Measurements from ENCODE around the gene SLC38A4. TPM values are rescaled to one million over a fixed set of nuclear protein-coding genes. Genes with fewer than 3 reads are reported as not detected.

Gene SLC38A4
- total RNA-seq, 1 donor from 2014 or later = 0.27 TPM

DNA sequence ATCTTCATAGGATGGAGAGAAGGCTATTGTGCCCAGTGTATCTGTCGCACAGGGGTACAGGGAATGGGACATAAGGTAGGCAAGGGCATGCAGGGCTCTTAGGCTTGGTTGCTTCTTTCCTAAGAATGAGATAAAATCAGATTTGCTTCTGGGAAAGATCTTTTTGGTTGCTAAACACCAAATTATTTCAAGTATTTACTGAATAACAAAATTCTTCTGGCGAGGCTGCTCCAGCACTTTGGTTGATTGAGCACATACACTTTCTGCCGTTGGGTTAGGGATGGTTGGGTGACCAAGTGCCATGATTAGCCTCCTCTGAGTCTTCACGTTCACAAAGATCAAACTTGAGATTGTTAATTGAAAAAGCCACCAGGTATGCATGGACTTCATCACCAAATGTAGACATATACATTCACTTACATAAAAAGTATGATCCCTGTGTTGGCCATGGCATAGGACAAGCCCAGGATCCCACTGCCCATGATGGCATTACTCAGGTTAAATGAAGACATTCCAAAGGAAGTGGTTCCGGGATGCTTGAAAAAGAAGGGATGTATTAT is 38.2 kb downstream of the SLC38A4 start:
- intact Hi-C loops (cut with micrococcal nuclease) = no loop called here
- no peak for DNase-seq
- Histone ChIP-seq H3K36me3 (no peaks in the 10 kb centered on the region), H3K4me3 (no peak overlapping the region), H3K9me3 (replicated peaks) (no peaks in the 10 kb centered on the region), H3K27me3 (ENCODE audit: low read depth) (no peaks in the 10 kb centered on the region), H3K4me1 (no peaks in the 10 kb centered on the region), H3K27ac (replicated peaks) (no peak overlapping the region)
- TF ChIP-seq, protein P1, sequence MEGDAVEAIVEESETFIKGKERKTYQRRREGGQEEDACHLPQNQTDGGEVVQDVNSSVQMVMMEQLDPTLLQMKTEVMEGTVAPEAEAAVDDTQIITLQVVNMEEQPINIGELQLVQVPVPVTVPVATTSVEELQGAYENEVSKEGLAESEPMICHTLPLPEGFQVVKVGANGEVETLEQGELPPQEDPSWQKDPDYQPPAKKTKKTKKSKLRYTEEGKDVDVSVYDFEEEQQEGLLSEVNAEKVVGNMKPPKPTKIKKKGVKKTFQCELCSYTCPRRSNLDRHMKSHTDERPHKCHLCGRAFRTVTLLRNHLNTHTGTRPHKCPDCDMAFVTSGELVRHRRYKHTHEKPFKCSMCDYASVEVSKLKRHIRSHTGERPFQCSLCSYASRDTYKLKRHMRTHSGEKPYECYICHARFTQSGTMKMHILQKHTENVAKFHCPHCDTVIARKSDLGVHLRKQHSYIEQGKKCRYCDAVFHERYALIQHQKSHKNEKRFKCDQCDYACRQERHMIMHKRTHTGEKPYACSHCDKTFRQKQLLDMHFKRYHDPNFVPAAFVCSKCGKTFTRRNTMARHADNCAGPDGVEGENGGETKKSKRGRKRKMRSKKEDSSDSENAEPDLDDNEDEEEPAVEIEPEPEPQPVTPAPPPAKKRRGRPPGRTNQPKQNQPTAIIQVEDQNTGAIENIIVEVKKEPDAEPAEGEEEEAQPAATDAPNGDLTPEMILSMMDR (IDR thresholded peaks at IDR 0.05; ENCODE audit: borderline replicate concordance) = no peak

DNA sequence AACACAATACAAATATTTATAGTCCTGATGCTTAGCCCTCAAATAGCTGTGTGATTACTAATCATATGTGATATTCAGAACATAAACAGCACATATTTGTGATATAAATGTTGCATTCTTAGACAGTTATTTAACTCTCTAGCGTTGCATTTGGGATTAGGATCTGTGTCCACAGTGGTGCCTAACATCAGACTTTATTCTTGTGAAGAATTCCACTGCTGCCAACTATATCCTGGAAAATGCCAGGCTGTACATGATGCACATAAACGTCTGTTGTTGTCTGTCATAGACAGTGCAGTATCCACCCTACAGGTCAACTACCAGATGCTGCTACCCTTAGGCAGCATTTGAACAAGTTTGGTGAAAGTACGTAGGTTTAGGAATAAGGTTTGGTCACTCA is 39.0 kb downstream of the SLC38A4 start:
- Histone ChIP-seq H3K9me3 (replicated peaks) (no peaks in the 10 kb centered on the region), H3K36me3 (no peaks in the 10 kb centered on the region), H3K27ac (replicated peaks) (no peak overlapping the region), H3K4me3 (no peak overlapping the region), H3K4me1 (no peaks in the 10 kb centered on the region), H3K27me3 (ENCODE audit: low read depth) (no peaks in the 10 kb centered on the region)
- intact Hi-C loops (cut with micrococcal nuclease) = no loop called here
- TF ChIP-seq, protein P1 (IDR thresholded peaks at IDR 0.05; ENCODE audit: borderline replicate concordance) = no peak
- DNase-seq = no peak

DNA sequence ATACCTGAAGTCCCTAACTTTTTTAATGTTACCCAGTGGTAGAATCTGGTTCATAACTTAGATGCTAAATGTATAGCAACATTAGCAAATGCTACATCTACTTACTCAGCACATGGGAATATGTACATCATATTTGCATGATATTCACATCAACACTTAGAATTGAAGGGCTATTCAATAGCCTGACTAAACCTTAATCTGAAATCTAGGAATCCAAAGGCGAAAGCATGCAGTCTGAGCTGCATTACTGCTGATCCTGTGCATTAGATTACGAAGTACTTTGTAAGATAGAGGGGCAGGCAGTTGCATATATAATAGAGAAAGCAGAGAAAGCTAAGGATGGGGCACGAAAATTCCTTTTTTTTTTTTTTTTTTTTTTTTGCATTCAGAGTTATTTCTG is 40.4 kb downstream of the SLC38A4 start:
- no peak overlapping the region for H3K27ac ChIP-seq (replicated peaks)
- no peaks in the 10 kb centered on the region for H3K36me3 ChIP-seq
- no peaks in the 10 kb centered on the region for H3K4me1 ChIP-seq
- DNase-seq = no peak
- intact Hi-C loops (cut with micrococcal nuclease) = no loop called here
- TF ChIP-seq, protein P1 (IDR thresholded peaks at IDR 0.05; ENCODE audit: borderline replicate concordance) = no peak
- no peak overlapping the region for H3K4me3 ChIP-seq
- H3K27me3 ChIP-seq (ENCODE audit: low read depth) = no peaks in the 10 kb centered on the region
- no peaks in the 10 kb centered on the region for H3K9me3 ChIP-seq (replicated peaks)

DNA sequence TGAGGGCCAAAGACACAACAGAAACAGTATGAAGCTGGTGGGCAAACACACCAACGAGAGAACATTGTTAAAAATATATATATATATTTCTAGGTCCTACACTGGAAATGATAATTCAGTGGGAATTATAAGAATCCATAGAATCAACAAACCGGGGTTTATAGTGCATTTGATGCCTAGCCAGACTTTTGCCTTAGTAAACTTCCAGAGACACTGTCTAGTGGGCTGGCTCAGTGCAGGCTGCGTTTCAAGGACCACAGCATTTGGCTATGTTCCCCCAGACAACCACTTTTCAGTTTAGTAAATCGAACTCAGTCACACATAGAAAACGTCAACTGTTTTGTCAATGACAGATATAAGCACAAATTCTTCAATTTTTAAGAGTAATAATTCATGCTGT is 41.9 kb downstream of the SLC38A4 start:
- Histone ChIP-seq H3K27me3 (ENCODE audit: low read depth) (no peaks in the 10 kb centered on the region), H3K4me1 (no peaks in the 10 kb centered on the region), H3K9me3 (replicated peaks) (no peaks in the 10 kb centered on the region), H3K27ac (replicated peaks) (no peak overlapping the region), H3K36me3 (no peaks in the 10 kb centered on the region), H3K4me3 (no peak overlapping the region)
- no peak for DNase-seq
- TF ChIP-seq, protein P1 (IDR thresholded peaks at IDR 0.05; ENCODE audit: borderline replicate concordance) = no peak
- intact Hi-C loops (cut with micrococcal nuclease) = no loop called here

DNA sequence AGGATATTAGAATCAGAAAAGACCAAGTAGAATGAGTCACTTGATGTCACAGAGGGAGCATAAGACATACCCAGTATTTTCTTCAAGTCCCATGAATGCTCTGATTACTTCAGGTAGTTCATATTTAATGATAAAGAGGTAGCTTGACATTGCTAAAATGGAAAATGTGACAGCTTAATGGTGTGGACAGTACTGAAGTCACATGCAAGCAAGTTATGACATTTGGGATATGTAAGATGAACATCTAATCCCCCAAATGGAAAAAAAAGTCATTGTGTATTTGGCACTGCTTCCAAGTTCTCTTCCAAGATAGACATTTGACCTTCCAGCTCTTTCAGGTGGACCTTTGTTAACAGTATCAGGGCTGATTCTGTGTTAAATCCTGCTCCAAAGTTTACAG is 45.9 kb downstream of the SLC38A4 start:
- H3K4me3 ChIP-seq = no peak overlapping the region
- H3K36me3 ChIP-seq = no peaks in the 10 kb centered on the region
- H3K9me3 ChIP-seq (replicated peaks) = no peaks in the 10 kb centered on the region
- TF ChIP-seq, protein P1 (IDR thresholded peaks at IDR 0.05; ENCODE audit: borderline replicate concordance) = no peak
- intact Hi-C loops (cut with micrococcal nuclease) = no loop called here
- no peaks in the 10 kb centered on the region for H3K4me1 ChIP-seq
- DNase-seq = no peak
- no peaks in the 10 kb centered on the region for H3K27me3 ChIP-seq (ENCODE audit: low read depth)
- no peak overlapping the region for H3K27ac ChIP-seq (replicated peaks)

All from left ventricle myocardium inferior (tissue), 1 donor.